ENCODE measurements around the gene SERF2. TPM values are rescaled to one million over a fixed set of nuclear protein-coding genes. Genes with fewer than 3 reads are reported as not detected.
"Not testable (repeated sequence)": the region's sequence is repeated elsewhere in the genome, so short reads cannot be mapped to it uniquely, and the experiment has no call there.

The SERF2 gene
- total RNA-seq, 2 donors from 2014 or later = 1,223 to 1,445 TPM

DNA sequence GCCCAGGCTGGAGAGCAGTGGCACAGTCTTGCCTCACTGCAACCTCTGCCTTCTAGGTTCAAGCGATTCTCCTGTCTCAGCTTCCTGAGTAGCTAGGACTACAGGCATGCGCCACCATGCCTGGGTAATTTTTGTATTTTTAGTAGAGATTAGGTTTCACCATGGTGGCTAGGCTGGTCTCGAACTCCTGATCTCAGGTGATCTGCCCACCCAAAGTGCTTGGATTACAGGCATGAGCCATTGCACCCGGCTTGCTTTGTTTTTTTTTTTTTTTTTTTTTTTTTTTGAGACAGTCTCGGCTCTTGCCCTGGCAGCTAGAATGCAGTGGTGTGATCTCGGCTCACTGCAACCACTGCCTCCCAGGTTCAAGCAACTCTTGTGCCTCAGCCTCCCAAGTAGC is 40.4 kb downstream of the SERF2 start:
- H3K36me3 ChIP-seq; DNase-seq; H3K27me3 ChIP-seq; intact Hi-C loops (cut with DNase I); H3K9me3 ChIP-seq; H3K4me1 ChIP-seq; H3K27ac ChIP-seq; H3K4me3 ChIP-seq; H3K9ac ChIP-seq (ENCODE audit: low read depth in 2 of 2, low read length in 2 of 2): not testable (repeated sequence)

DNA sequence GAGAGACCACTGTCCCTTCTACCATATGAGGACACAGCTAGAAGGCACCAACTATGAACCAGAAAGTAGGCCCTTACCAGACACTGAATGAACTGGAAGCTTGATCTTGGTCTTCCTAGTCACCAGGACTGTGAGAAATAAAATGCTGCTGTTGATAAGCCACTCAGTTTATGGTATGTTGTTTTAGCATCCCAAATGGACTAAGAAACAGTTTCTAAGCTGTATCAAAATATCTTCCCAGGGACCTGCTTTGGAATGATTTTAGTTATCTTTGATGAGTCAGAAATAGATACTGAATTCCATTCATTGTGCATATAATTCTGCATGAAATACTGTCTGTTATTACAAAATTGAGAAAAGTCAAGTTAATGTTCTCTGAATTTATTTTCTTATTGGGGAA is 53.3 kb downstream of the SERF2 start:
- Histone ChIP-seq H3K9me3 (no peaks in the 10 kb centered on the region), H3K27me3 (no peaks in the 10 kb centered on the region), H3K4me3 (no peak overlapping the region), H3K9ac (ENCODE audit: low read depth in 2 of 2, low read length in 2 of 2) (no peak overlapping the region), H3K36me3 (no peaks in the 10 kb centered on the region), H3K27ac (no peak overlapping the region), H3K4me1 (no peaks in the 10 kb centered on the region)
- TF ChIP-seq, protein P1, sequence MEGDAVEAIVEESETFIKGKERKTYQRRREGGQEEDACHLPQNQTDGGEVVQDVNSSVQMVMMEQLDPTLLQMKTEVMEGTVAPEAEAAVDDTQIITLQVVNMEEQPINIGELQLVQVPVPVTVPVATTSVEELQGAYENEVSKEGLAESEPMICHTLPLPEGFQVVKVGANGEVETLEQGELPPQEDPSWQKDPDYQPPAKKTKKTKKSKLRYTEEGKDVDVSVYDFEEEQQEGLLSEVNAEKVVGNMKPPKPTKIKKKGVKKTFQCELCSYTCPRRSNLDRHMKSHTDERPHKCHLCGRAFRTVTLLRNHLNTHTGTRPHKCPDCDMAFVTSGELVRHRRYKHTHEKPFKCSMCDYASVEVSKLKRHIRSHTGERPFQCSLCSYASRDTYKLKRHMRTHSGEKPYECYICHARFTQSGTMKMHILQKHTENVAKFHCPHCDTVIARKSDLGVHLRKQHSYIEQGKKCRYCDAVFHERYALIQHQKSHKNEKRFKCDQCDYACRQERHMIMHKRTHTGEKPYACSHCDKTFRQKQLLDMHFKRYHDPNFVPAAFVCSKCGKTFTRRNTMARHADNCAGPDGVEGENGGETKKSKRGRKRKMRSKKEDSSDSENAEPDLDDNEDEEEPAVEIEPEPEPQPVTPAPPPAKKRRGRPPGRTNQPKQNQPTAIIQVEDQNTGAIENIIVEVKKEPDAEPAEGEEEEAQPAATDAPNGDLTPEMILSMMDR (IDR thresholded peaks at IDR 0.05) = no peak
- no peak for DNase-seq
- intact Hi-C loops (cut with DNase I) = no loop called here

Small RNAs within 50 kb of the gene (microRNA-seq; reads per million reads assigned to microRNA genes)
- gene MIR1282 = not detected

Other genes starting within 250 kb of the SERF2 start
- 100 to 1,000 TPM in 1 of 2 donors, 10 to 100 TPM in 1; 62.5 to 116 TPM for gene PPIP5K1, start 202.1 kb upstream of the SERF2 start, total RNA-seq
- gene CKMT1B, start 198.3 kb upstream of the SERF2 start, total RNA-seq = 100 to 1,000 TPM; 216 to 227 TPM
- gene STRC, start 173.5 kb upstream of the SERF2 start, total RNA-seq = 1 to 10 TPM in 1 of 2 donors, under 1 TPM in 1; 0.74 to 1.1 TPM
- 1 to 10 TPM; 3.6 to 9.2 TPM for gene CATSPER2, start 143.5 kb upstream of the SERF2 start, total RNA-seq
- gene CKMT1A, start 98.5 kb upstream of the SERF2 start, total RNA-seq = 100 to 1,000 TPM; 184 to 204 TPM
- 100 to 1,000 TPM; 554 to 846 TPM for gene PDIA3, start 45.9 kb upstream of the SERF2 start, total RNA-seq
- gene ELL3, start 15.4 kb upstream of the SERF2 start, total RNA-seq = 10 to 100 TPM; 23.3 to 34.9 TPM
- under 1 TPM; 0.21 to 0.44 TPM for gene SERINC4, start 7.9 kb downstream of the SERF2 start, total RNA-seq
- 10 to 100 TPM in 1 of 2 donors, 1 to 10 TPM in 1; 5.0 to 25.7 TPM for gene HYPK, start 8.3 kb downstream of the SERF2 start, total RNA-seq
- 10 to 100 TPM; 20.7 to 27.8 TPM for gene MFAP1, start 32.4 kb downstream of the SERF2 start, total RNA-seq
- gene WDR76, start 34.7 kb downstream of the SERF2 start, total RNA-seq = 10 to 100 TPM in 1 of 2 donors, 1 to 10 TPM in 1; 6.8 to 20.7 TPM

Measured in colonic mucosa (tissue), 4 donors.